HG03432 (cell line): ENCODE results near the gene VDR.
A peak's percentile ranks its signal among the peaks of the same experiment; 100 is the strongest.

Experiments used
- ATAC-seq: cut with Tn5 transposase; IDR thresholded peaks from one replicate; pipeline ENCODE4 v1.9.1; 2021; ENCODE audit warnings: mild to moderate bottlenecking, moderate library complexity; ENCODE audit not compliant: unreplicated experiment

Gene VDR

GRCh38 chr12:47894652-47895051 is 10.1 kb downstream of the VDR start:
- ATAC-seq, result no peak

GRCh38 chr12:47894068-47894467 is 10.7 kb downstream of the VDR start:
- peak; percentile 62 for ATAC-seq

- no peak for ATAC-seq
These were observed 12.0 kb downstream of the VDR start for GRCh38 chr12:47892819-47893218.

- ATAC-seq, result no peak
These were observed 13.4 kb downstream of the VDR start for GRCh38 chr12:47891356-47891755.

- peak; percentile 32 for ATAC-seq
These were observed 15.8 kb downstream of the VDR start for GRCh38 chr12:47889040-47889439.

GRCh38 chr12:47888153-47888819 is 16.5 kb downstream of the VDR start:
- no peak for ATAC-seq

GRCh38 chr12:47887529-47887928 is 17.3 kb downstream of the VDR start:
- ATAC-seq, result no peak

GRCh38 chr12:47886510-47887240 is 18.1 kb downstream of the VDR start:
- no peak for ATAC-seq

GRCh38 chr12:47885566-47885965 is 19.2 kb downstream of the VDR start:
- ATAC-seq, result no peak

- peak; percentile 58 for ATAC-seq
These were observed 19.7 kb downstream of the VDR start for GRCh38 chr12:47885012-47885501.

GRCh38 chr12:47884501-47884900 is 20.3 kb downstream of the VDR start:
- ATAC-seq, result no peak

- ATAC-seq, result no peak
These were observed 21.1 kb downstream of the VDR start for GRCh38 chr12:47883663-47884195.

- ATAC-seq, result peak; percentile 82
These were observed 21.8 kb downstream of the VDR start for GRCh38 chr12:47882781-47883546.

- no peak for ATAC-seq
These were observed 22.9 kb downstream of the VDR start for GRCh38 chr12:47881826-47882427.

GRCh38 chr12:47881051-47881450 is 23.7 kb downstream of the VDR start:
- ATAC-seq, result no peak

GRCh38 chr12:47878918-47879481 is 25.8 kb downstream of the VDR start:
- no peak for ATAC-seq

GRCh38 chr12:47878293-47878917 is 26.4 kb downstream of the VDR start:
- ATAC-seq, result no peak

GRCh38 chr12:47877081-47877480 is 27.7 kb downstream of the VDR start:
- no peak for ATAC-seq

GRCh38 chr12:47876440-47876960 is 28.3 kb downstream of the VDR start:
- no peak for ATAC-seq
